ENCODE measurements around the gene SNTG2.
"Not testable (repeated sequence)": the region's sequence is repeated elsewhere in the genome, so short reads cannot be mapped to it uniquely, and the experiment has no call there.

- TF ChIP-seq, protein P1, sequence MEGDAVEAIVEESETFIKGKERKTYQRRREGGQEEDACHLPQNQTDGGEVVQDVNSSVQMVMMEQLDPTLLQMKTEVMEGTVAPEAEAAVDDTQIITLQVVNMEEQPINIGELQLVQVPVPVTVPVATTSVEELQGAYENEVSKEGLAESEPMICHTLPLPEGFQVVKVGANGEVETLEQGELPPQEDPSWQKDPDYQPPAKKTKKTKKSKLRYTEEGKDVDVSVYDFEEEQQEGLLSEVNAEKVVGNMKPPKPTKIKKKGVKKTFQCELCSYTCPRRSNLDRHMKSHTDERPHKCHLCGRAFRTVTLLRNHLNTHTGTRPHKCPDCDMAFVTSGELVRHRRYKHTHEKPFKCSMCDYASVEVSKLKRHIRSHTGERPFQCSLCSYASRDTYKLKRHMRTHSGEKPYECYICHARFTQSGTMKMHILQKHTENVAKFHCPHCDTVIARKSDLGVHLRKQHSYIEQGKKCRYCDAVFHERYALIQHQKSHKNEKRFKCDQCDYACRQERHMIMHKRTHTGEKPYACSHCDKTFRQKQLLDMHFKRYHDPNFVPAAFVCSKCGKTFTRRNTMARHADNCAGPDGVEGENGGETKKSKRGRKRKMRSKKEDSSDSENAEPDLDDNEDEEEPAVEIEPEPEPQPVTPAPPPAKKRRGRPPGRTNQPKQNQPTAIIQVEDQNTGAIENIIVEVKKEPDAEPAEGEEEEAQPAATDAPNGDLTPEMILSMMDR (CRISPR knock-in tag; IDR thresholded peaks at IDR 0.05), result not testable (repeated sequence)
- TF ChIP-seq RFX5 (IDR thresholded peaks at IDR 0.05; ENCODE audit: low read depth, low read length); MYC (CRISPR knock-in tag; IDR thresholded peaks at IDR 0.05; ENCODE audit: borderline replicate concordance); ELK4 (CRISPR knock-in tag; IDR thresholded peaks at IDR 0.05; ENCODE audit: borderline replicate concordance); KDM5A (IDR thresholded peaks at IDR 0.05; ENCODE audit: borderline replicate concordance, low read length); TARDBP (CRISPR knock-in tag; IDR thresholded peaks at IDR 0.05): not testable (repeated sequence)
- TF ChIP-seq, protein P2, sequence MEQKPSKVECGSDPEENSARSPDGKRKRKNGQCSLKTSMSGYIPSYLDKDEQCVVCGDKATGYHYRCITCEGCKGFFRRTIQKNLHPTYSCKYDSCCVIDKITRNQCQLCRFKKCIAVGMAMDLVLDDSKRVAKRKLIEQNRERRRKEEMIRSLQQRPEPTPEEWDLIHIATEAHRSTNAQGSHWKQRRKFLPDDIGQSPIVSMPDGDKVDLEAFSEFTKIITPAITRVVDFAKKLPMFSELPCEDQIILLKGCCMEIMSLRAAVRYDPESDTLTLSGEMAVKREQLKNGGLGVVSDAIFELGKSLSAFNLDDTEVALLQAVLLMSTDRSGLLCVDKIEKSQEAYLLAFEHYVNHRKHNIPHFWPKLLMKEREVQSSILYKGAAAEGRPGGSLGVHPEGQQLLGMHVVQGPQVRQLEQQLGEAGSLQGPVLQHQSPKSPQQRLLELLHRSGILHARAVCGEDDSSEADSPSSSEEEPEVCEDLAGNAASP (CRISPR knock-in tag; IDR thresholded peaks at IDR 0.05; ENCODE audit: borderline replicate concordance), result not testable (repeated sequence)
These were observed 464.3 kb downstream of the SNTG2 start for GRCh38 chr2:1414901-1415300.
